B cell (primary cell): ENCODE results near the gene LIPG.
"Not testable (repeated sequence)": the region's sequence is repeated elsewhere in the genome, so short reads cannot be mapped to it uniquely, and the experiment has no call there.

Experiments used
- CTCF ChIP-seq: fragments of 200-600 bp; IDR thresholded peaks from one replicate; pipeline ENCODE4 v1.8.0; 2022; ENCODE audit warnings: antibody characterized with exemption, mild to moderate bottlenecking
- EZH2 ChIP-seq: IDR thresholded peaks from 2 replicates; pipeline ENCODE4 v1.6.1; 2012; ENCODE audit warnings: borderline replicate concordance, low read depth, mild to moderate bottlenecking, moderate library complexity, low read length; ENCODE audit not compliant: insufficient read depth, poor library complexity, severe bottlenecking

GRCh38 chr18:49515003-49515402 is 46.9 kb upstream of the LIPG start:
- not testable (repeated sequence) for TF ChIP-seq CTCF, EZH2
